KOPT-K1 (cell line): ENCODE measurements around the gene FYN.
A peak's percentile ranks its signal among the peaks of the same experiment; 100 is the strongest.

ENCODE experiments used
- H3K27ac ChIP-seq: fragments of 200-600 bp; sonication (generic); 2 replicates; pipeline ENCODE4 v1.5.1; 2016; ENCODE audit warnings: antibody characterized with exemption, mild to moderate bottlenecking, low read depth, low read length; ENCODE audit not compliant: poor library complexity, severe bottlenecking
- H3K36me3 ChIP-seq: fragments of 200-600 bp; sonication (generic); 2 replicates; pipeline ENCODE4 v1.5.1; 2017; ENCODE audit warnings: antibody characterized with exemption, mild to moderate bottlenecking, low read length, moderate library complexity; ENCODE audit not compliant: insufficient read depth
- H3K9me3 ChIP-seq: fragments of 200-600 bp; sonication (generic); 2 replicates; pipeline ENCODE4 v1.5.1; 2017; ENCODE audit warnings: antibody characterized with exemption, low read length, mild to moderate bottlenecking; ENCODE audit not compliant: insufficient read depth, poor library complexity, severe bottlenecking

FYN gene

GRCh38 chr6:111774346-111774703 is 98.9 kb downstream of the FYN start:
- no peak overlapping the region for H3K27ac ChIP-seq

GRCh38 chr6:111773501-111774345 is 99.5 kb downstream of the FYN start:
- Histone ChIP-seq H3K9me3 (no peaks in the 10 kb centered on the region), H3K36me3 (peaks cover 14% of the 10 kb centered on the region; the same call in 1 of the 2 replicates), H3K27ac (no peak overlapping the region)

More at GRCh38 chr6:111774346-111774703, 98.9 kb downstream of the FYN start:
- Histone ChIP-seq H3K36me3 (peaks cover 15% of the 10 kb centered on the region; the same call in 1 of the 2 replicates), H3K9me3 (no peaks in the 10 kb centered on the region)

- Histone ChIP-seq H3K9me3 (no peaks in the 10 kb centered on the region), H3K27ac (no peak overlapping the region), H3K36me3 (peaks cover 4% of the 10 kb centered on the region; the same call in 1 of the 2 replicates)
Observed at GRCh38 chr6:111772381-111772780, 100.9 kb downstream of the FYN start.

GRCh38 chr6:111771629-111772028 is 101.6 kb downstream of the FYN start:
- no peaks in the 10 kb centered on the region for H3K9me3 ChIP-seq
- no peak overlapping the region for H3K27ac ChIP-seq
- H3K36me3 ChIP-seq, result peaks cover 3% of the 10 kb centered on the region; the same call in 1 of the 2 replicates

- Histone ChIP-seq H3K36me3 (peaks cover 3% of the 10 kb centered on the region; the same call in 1 of the 2 replicates), H3K9me3 (no peaks in the 10 kb centered on the region), H3K27ac (no peak overlapping the region)
Observed at GRCh38 chr6:111771094-111771432, 102.2 kb downstream of the FYN start.

- Histone ChIP-seq H3K9me3 (no peaks in the 10 kb centered on the region), H3K27ac (no peak overlapping the region), H3K36me3 (peaks cover 3% of the 10 kb centered on the region; the same call in 1 of the 2 replicates)
Observed at GRCh38 chr6:111770263-111771093, 102.8 kb downstream of the FYN start.

- H3K9me3 ChIP-seq, result no peaks in the 10 kb centered on the region
- H3K27ac ChIP-seq, result no peak overlapping the region
- H3K36me3 ChIP-seq, result peaks cover 3% of the 10 kb centered on the region; the same call in 1 of the 2 replicates
Observed at GRCh38 chr6:111769365-111770152, 103.7 kb downstream of the FYN start.

- Histone ChIP-seq H3K9me3 (no peaks in the 10 kb centered on the region), H3K27ac (no peak overlapping the region), H3K36me3 (peaks cover 3% of the 10 kb centered on the region; the same call in 1 of the 2 replicates)
Observed at GRCh38 chr6:111768431-111768770, 104.9 kb downstream of the FYN start.

GRCh38 chr6:111767752-111768430 is 105.4 kb downstream of the FYN start:
- H3K9me3 ChIP-seq, result no peaks in the 10 kb centered on the region
- no peak overlapping the region for H3K27ac ChIP-seq
- peaks cover 3% of the 10 kb centered on the region; the same call in 1 of the 2 replicates for H3K36me3 ChIP-seq

- Histone ChIP-seq H3K36me3 (no peaks in the 10 kb centered on the region), H3K9me3 (no peaks in the 10 kb centered on the region), H3K27ac (no peak overlapping the region)
Observed at GRCh38 chr6:111766201-111766857, 106.9 kb downstream of the FYN start.

GRCh38 chr6:111765763-111766162 is 107.5 kb downstream of the FYN start:
- H3K27ac ChIP-seq, result no peak overlapping the region
- H3K36me3 ChIP-seq, result no peaks in the 10 kb centered on the region

GRCh38 chr6:111764238-111765175 is 108.7 kb downstream of the FYN start:
- Histone ChIP-seq H3K36me3 (no peaks in the 10 kb centered on the region), H3K9me3 (no peaks in the 10 kb centered on the region), H3K27ac (peak overlapping the region; percentile 25)

More at GRCh38 chr6:111765763-111766162, 107.5 kb downstream of the FYN start:
- no peaks in the 10 kb centered on the region for H3K9me3 ChIP-seq

- no peaks in the 10 kb centered on the region for H3K36me3 ChIP-seq
- no peaks in the 10 kb centered on the region for H3K9me3 ChIP-seq
- H3K27ac ChIP-seq, result no peak overlapping the region
Observed at GRCh38 chr6:111763381-111763780, 109.9 kb downstream of the FYN start.
